ENCODE measurements around the gene FOXK1. TPM values are rescaled to one million over a fixed set of nuclear protein-coding genes. Genes with fewer than 3 reads are reported as not detected.

Gene FOXK1
- total and polyA plus RNA-seq, 2 of the 13 experiments (the other 11 are each of a cell fraction or from before 2014, with no cell fraction given): 4.6 to 8.8 TPM

GRCh38 chr7:4819560-4820404 lies 137.7 kb downstream of the FOXK1 start:
- Histone ChIP-seq H3K36me3 (replicated peaks in 1 of 2; ENCODE audit: control insufficient read depth in 1 of 2, insufficient read depth in 2 of 2, low read length in 2 of 2) (no peaks in the 10 kb centered on the region), H3K4me2 (ENCODE audit: low read depth, low read length) (no peak overlapping the region), H3K27ac (ENCODE audit: extremely low read length, insufficient read depth, low read length) (no peak overlapping the region), H2AFZ (ENCODE audit: low read length) (no peak overlapping the region), H4K20me1 (ENCODE audit: insufficient read depth, low read length) (no peaks in the 10 kb centered on the region), H3K4me3 (replicated peaks in 1 of 3; ENCODE audit: insufficient read depth in 1 of 3, low read depth in 2 of 3, low read length in 3 of 3) (no peak overlapping the region), H3K27me3 (ENCODE audit: control insufficient read depth in 1 of 2, insufficient read depth in 2 of 2, low read length in 2 of 2) (peaks cover 9 to 79% of the 10 kb centered on the region in 2 experiments), H3K79me2 (ENCODE audit: insufficient read depth, low read length) (no peaks in the 10 kb centered on the region), H3K9me3 (ENCODE audit: low read length) (no peaks in the 10 kb centered on the region), H3K9ac (ENCODE audit: insufficient read depth, low read depth, low read length) (no peak overlapping the region), H3K4me1 (ENCODE audit: insufficient read depth, low read length) (peaks cover 7% of the 10 kb centered on the region; the same call in 1 of the 2 replicates)
- intact Hi-C loops (cut with micrococcal nuclease; ENCODE audit: unreplicated experiment): no loop called here
- no TSS peak for BruUV-seq (replicated peaks)
- ChIA-PET POLR2A (no interaction called here), CTCF (ENCODE audit: low intra/inter-chr PET ratio, low total read pairs) (no interaction called here)
- DNase-seq (ENCODE audit: low spot score): no peak
- TF ChIP-seq, protein P1, sequence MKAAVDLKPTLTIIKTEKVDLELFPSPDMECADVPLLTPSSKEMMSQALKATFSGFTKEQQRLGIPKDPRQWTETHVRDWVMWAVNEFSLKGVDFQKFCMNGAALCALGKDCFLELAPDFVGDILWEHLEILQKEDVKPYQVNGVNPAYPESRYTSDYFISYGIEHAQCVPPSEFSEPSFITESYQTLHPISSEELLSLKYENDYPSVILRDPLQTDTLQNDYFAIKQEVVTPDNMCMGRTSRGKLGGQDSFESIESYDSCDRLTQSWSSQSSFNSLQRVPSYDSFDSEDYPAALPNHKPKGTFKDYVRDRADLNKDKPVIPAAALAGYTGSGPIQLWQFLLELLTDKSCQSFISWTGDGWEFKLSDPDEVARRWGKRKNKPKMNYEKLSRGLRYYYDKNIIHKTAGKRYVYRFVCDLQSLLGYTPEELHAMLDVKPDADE (CRISPR knock-in tag; IDR thresholded peaks at IDR 0.05): no peak
- TF ChIP-seq HDAC2 (CRISPR knock-in tag; IDR thresholded peaks at IDR 0.05) (no peak), SNAPC2 (CRISPR knock-in tag; IDR thresholded peaks at IDR 0.05) (no peak), ZBTB38 (CRISPR knock-in tag; IDR thresholded peaks at IDR 0.05) (no peak), SIN3B (IDR thresholded peaks at IDR 0.05; ENCODE audit: low read length) (no peak), ZFP37 (CRISPR knock-in tag; IDR thresholded peaks at IDR 0.05; ENCODE audit: borderline replicate concordance) (no peak), MXD4 (CRISPR knock-in tag; IDR thresholded peaks at IDR 0.05) (no peak), ZNF589 (CRISPR knock-in tag; conservative IDR thresholded peaks at IDR 0.05) (no peak), MTERF4 (CRISPR knock-in tag; IDR thresholded peaks at IDR 0.05) (no peak), CBX2 (IDR thresholded peaks at IDR 0.05; ENCODE audit: low read depth, low read length) (no peak), CBX2 (CRISPR knock-in tag; IDR thresholded peaks at IDR 0.05; ENCODE audit: low read depth) (no peak), RFX1 (IDR thresholded peaks at IDR 0.05) (no peak), ZNF7 (CRISPR knock-in tag; IDR thresholded peaks at IDR 0.05) (no peak), USF2 (IDR thresholded peaks at IDR 0.05; ENCODE audit: low read depth, low read length) (no peak), USF2 (CRISPR knock-in tag; IDR thresholded peaks at IDR 0.05; ENCODE audit: borderline replicate concordance) (no peak; the same call in 1 of the 2 replicates)
- ATAC-seq: no peak
- in situ Hi-C loops (cut with HindIII; ENCODE audit: extremely low pct_ligation_motif_present, low pct_unique_long_range_greater_than_20kb): no loop called here
- no peak for FAIRE-seq
- WGBS (ENCODE audit: low lambda C conversion rate): 63% methylated on average over 11 of the region's 39 CpGs

Measured in HepG2 (cell line).